Epithelial cell of esophagus (primary cell): ENCODE measurements around the gene AATF.

Source experiments
- DNase-seq: peaks from one replicate; pipeline ENCODE4 v3.0.0; 2010; ENCODE audit warnings: low read depth
- H3K4me3 ChIP-seq: 2 replicates; pipeline ENCODE4 v1.5.1; 2011; ENCODE audit warnings: mild to moderate bottlenecking, low read length, control low read depth
- CTCF ChIP-seq: IDR thresholded peaks from 2 replicates; pipeline ENCODE4 v1.5.1; 2011; ENCODE audit warnings: low read depth, mild to moderate bottlenecking, low read length, control low read depth, inconsistent platforms; ENCODE audit not compliant: insufficient read depth; ENCODE audit errors: missing control alignments

AATF gene

GRCh38 chr17:36946726-36947091, 2.0 kb upstream of the AATF start:
- TF ChIP-seq CTCF, result no peak
- no peak for DNase-seq

GRCh38 chr17:36947922-36948716, 635 bp upstream of the AATF start:
- peak overlapping the region; percentile 86 for H3K4me3 ChIP-seq
- TF ChIP-seq CTCF, result no peak
- no peak for DNase-seq

More at GRCh38 chr17:36946726-36947091, 2.0 kb upstream of the AATF start:
- no peak overlapping the region for H3K4me3 ChIP-seq

GRCh38 chr17:36949461-36949927, 740 bp downstream of the AATF start:
- peak overlapping the region; percentile 86 for H3K4me3 ChIP-seq
- TF ChIP-seq CTCF, result no peak
- DNase-seq, result peak; percentile 40

- DNase-seq, result no peak
- TF ChIP-seq CTCF, result no peak
- H3K4me3 ChIP-seq, result peak overlapping the region; percentile 86
These were observed 1.3 kb downstream of the AATF start for GRCh38 chr17:36950027-36950426.

GRCh38 chr17:36951084-36951789, 2.5 kb downstream of the AATF start:
- H3K4me3 ChIP-seq, result no peak overlapping the region
- DNase-seq, result no peak
- no peak for TF ChIP-seq CTCF

GRCh38 chr17:36971508-36971907, 22.8 kb downstream of the AATF start:
- H3K4me3 ChIP-seq, result no peak overlapping the region
- no peak for TF ChIP-seq CTCF

More at GRCh38 chr17:36971508-36971907, 22.8 kb downstream of the AATF start:
- no peak for DNase-seq
